Keratinocyte (primary cell): ENCODE measurements around the gene ALDOA. TPM values are rescaled to one million over a fixed set of nuclear protein-coding genes. Genes with fewer than 3 reads are reported as not detected.

Experiments used
- DNase-seq: peaks from one replicate; pipeline ENCODE4 v3.0.0-alpha.2; 2011; ENCODE audit warnings: low read depth, missing footprints, low spot score
- FAIRE-seq: peaks from 2 replicates; lab custom pipeline; 2011; peaks lifted over from hg19 to GRCh38; lab: Jason Lieb, UNC
- H2AFZ ChIP-seq: 2 replicates; pipeline ENCODE4 v1.6.0; 2012; ENCODE audit warnings: low read length, control low read depth, inconsistent platforms; ENCODE audit not compliant: control insufficient read depth
- H3K27ac ChIP-seq: 2 replicates; pipeline ENCODE4 v1.5.1; 2011; ENCODE audit warnings: low read length; ENCODE audit not compliant: control insufficient read depth, insufficient read depth
- H3K27me3 ChIP-seq: 3 replicates; pipeline ENCODE4 v1.6.0; 2011; ENCODE audit warnings: low read length; ENCODE audit not compliant: control insufficient read depth, insufficient read depth; ENCODE audit errors: extremely low read depth
- H3K36me3 ChIP-seq, 2 experiments: 2 replicates in 1 of 2; 3 replicates in 1 of 2; pipeline ENCODE4 v1.5.1; 2011; ENCODE audit warnings: low read length in 2 of 2, mild to moderate bottlenecking in 1 of 2; ENCODE audit not compliant: control insufficient read depth in 2 of 2, insufficient read depth in 2 of 2; ENCODE audit errors: extremely low read depth in 1 of 2
- H3K4me1 ChIP-seq: 3 replicates; pipeline ENCODE4 v1.5.1; 2011; ENCODE audit warnings: low read length; ENCODE audit not compliant: control insufficient read depth, insufficient read depth; ENCODE audit errors: extremely low read depth
- H3K4me2 ChIP-seq: 3 replicates; pipeline ENCODE4 v1.6.0; 2011; ENCODE audit warnings: low read depth, low read length; ENCODE audit not compliant: control insufficient read depth, insufficient read depth; ENCODE audit errors: extremely low read depth
- H3K4me3 ChIP-seq, 3 experiments: fragments of 200-600 bp in 1 of 3; sonication (generic) in 1 of 3; 2 replicates in 2 of 3; 3 replicates in 1 of 3; pipeline ENCODE4 v1.5.1; 2011 to 2016; ENCODE audit warnings: low read length in 3 of 3, mild to moderate bottlenecking in 3 of 3, control low read depth in 2 of 3, inconsistent platforms in 1 of 3, low read depth in 1 of 3, mixed read lengths in 1 of 3, mixed run types in 1 of 3, moderate library complexity in 1 of 3; ENCODE audit not compliant: control insufficient read depth in 2 of 3, insufficient read depth in 2 of 3; ENCODE audit errors: extremely low read depth in 1 of 3
- H3K79me2 ChIP-seq: 2 replicates; pipeline ENCODE4 v1.6.0; 2012; ENCODE audit warnings: low read length; ENCODE audit not compliant: control insufficient read depth, insufficient read depth
- H3K9ac ChIP-seq: 3 replicates; pipeline ENCODE4 v1.6.0; 2011; ENCODE audit warnings: low read length; ENCODE audit not compliant: control insufficient read depth, insufficient read depth; ENCODE audit errors: extremely low read depth
- H3K9me1 ChIP-seq: 3 replicates; pipeline ENCODE4 v1.6.0; 2011; ENCODE audit warnings: low read length; ENCODE audit not compliant: control insufficient read depth, insufficient read depth; ENCODE audit errors: extremely low read depth
- H3K9me3 ChIP-seq: 2 replicates; pipeline ENCODE4 v1.5.1; 2012; ENCODE audit warnings: low read depth, low read length; ENCODE audit not compliant: control insufficient read depth
- H4K20me1 ChIP-seq: 3 replicates; pipeline ENCODE4 v1.6.0; 2011; ENCODE audit warnings: low read length; ENCODE audit not compliant: control insufficient read depth, insufficient read depth; ENCODE audit errors: extremely low read depth
- CTCF ChIP-seq, 3 experiments: IDR thresholded peaks in 1 of 3; conservative IDR thresholded peaks in 1 of 3; optimal IDR thresholded peaks in 1 of 3; 2 replicates in 2 of 3; 3 replicates in 1 of 3; pipeline versions ENCODE3 to v1.5.1; 2011; ENCODE audit warnings: low read length in 3 of 3, mild to moderate bottlenecking in 3 of 3, moderate library complexity in 2 of 3, control low read depth in 1 of 3, inconsistent platforms in 1 of 3; ENCODE audit not compliant: insufficient read depth in 2 of 3; ENCODE audit errors: extremely low read depth in 1 of 3
- EZH2 ChIP-seq: IDR thresholded peaks from one replicate; pipeline ENCODE4 v1.6.1; 2012; ENCODE audit warnings: inconsistent platforms, mild to moderate bottlenecking, low read length, moderate library complexity
- dilution Hi-C: fragments of 300-500 bp; cut with MboI; formaldehyde crosslinking; loops from one replicate; pipeline ENCODE4 v1.7.0; 2020; ENCODE audit warnings: low sequenced_read_pairs; ENCODE audit not compliant: extremely low pct_ligation_motif_present
- polyA plus RNA-seq, 5 experiments: library from polyadenylated mRNA; depleted of rRNA in 3 of 5; stranded (reverse) in 3 of 5; stranded (forward) in 1 of 5; unstranded in 1 of 5; fragments of >200 nt; gene quantifications; 1 replicate in 1 of 5; 2 replicates in 3 of 5; 3 replicates in 1 of 5; pipeline versions ENCODE4 v1.2.1 to v1.2.3, GENCODE V29; 2011 to 2012; ENCODE audit warnings: missing spikeins in 2 of 5, low read depth in 1 of 5, low replicate concordance in 1 of 5

The ALDOA gene
- polyA plus RNA-seq, 1 donor (not counting 4 experiments of a cell fraction or from before 2014, with no cell fraction given), result 800 TPM

GRCh38 chr16:30067584-30067916 lies 2.0 kb downstream of the ALDOA start:
- Histone ChIP-seq H3K9ac (peak overlapping the region; percentile 95), H3K36me3 (peaks cover 42 to 50% of the 10 kb centered on the region in 2 experiments), H3K79me2 (peaks cover 54% of the 10 kb centered on the region), H3K9me3 (no peaks in the 10 kb centered on the region), H3K4me3 (peak overlapping the region; percentile 87 to 98 (median 96)), H2AFZ (no peak overlapping the region), H3K9me1 (no peaks in the 10 kb centered on the region), H3K4me2 (peak overlapping the region; percentile 97), H3K27me3 (no peaks in the 10 kb centered on the region), H4K20me1 (peaks cover 40% of the 10 kb centered on the region), H3K4me1 (peaks cover 35% of the 10 kb centered on the region), H3K27ac (peak overlapping the region; percentile 92)
- FAIRE-seq (no peak), DNase-seq (no peak)
- TF ChIP-seq CTCF (optimal IDR thresholded peaks at IDR 0.05 in 1 of 3, IDR thresholded peaks at IDR 0.05 in 1 of 3, conservative IDR thresholded peaks at IDR 0.05 in 1 of 3; ENCODE audit: extremely low read depth in 1 of 3, insufficient read depth in 2 of 3, low read length in 3 of 3) (no peak), EZH2 (no peak)
- dilution Hi-C loops, result no loop called here

GRCh38 chr16:30068333-30068732 lies 2.8 kb downstream of the ALDOA start:
- dilution Hi-C loops, result no loop called here
- no peak for FAIRE-seq
- no peak overlapping the region for H3K9ac ChIP-seq
- H3K4me1 ChIP-seq, result peaks cover 35% of the 10 kb centered on the region
- no peak for TF ChIP-seq CTCF (optimal IDR thresholded peaks at IDR 0.05 in 1 of 3, IDR thresholded peaks at IDR 0.05 in 1 of 3, conservative IDR thresholded peaks at IDR 0.05 in 1 of 3; ENCODE audit: extremely low read depth in 1 of 3, insufficient read depth in 2 of 3, low read length in 3 of 3)
- no peak for TF ChIP-seq EZH2
- peaks cover 42 to 50% of the 10 kb centered on the region in 2 experiments for H3K36me3 ChIP-seq
- H3K4me2 ChIP-seq, result no peak overlapping the region
- no peaks in the 10 kb centered on the region for H3K9me3 ChIP-seq
- H3K79me2 ChIP-seq, result peaks cover 54% of the 10 kb centered on the region
- no peak overlapping the region for H3K27ac ChIP-seq
- no peak overlapping the region for H2AFZ ChIP-seq
- H4K20me1 ChIP-seq, result peaks cover 40% of the 10 kb centered on the region
- H3K9me1 ChIP-seq, result no peaks in the 10 kb centered on the region
- no peak overlapping the region for H3K4me3 ChIP-seq
- DNase-seq, result no peak
- H3K27me3 ChIP-seq, result no peaks in the 10 kb centered on the region
